ENCODE measurements around the gene TPSB2. TPM values are rescaled to one million over a fixed set of nuclear protein-coding genes. Genes with fewer than 3 reads are reported as not detected.

Gene TPSB2
- total RNA-seq, 5 donors from 2014 or later (not counting 1 experiment from before 2014, with no cell fraction given): 0.32 to 4.3 (median 0.52) TPM; not detected in 1

DNA sequence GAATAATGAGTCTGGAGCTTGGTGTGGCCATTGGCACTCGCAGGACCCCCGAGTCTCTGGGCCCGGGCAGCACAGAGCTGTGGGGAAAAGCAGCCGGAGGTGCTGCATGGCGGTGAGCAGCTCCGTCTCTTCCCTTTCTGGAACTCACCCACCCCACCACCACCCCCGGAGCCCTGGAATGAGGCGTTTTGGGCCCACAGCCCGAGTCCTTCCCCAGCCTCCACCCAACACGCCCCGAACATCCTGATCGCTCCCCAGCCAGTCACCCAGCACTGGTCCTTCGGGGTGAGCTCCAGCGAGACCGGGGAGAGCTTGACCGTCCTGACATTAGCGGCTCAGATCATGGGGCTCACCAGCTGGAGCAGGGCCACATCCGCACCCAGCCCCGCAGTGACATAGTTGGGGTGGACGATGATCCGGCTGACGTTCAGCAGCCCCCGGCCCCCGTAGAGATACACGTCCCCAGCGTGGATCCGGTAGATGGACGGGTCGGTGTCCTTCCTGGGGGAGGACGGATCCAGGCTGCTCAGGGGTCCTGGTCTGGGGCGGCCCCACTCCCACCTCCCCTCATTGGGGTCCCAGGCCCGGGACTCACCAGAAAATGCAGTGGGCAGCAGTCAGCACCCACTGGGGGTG, 32.3 kb upstream of the TPSB2 start:
- no peaks in the 10 kb centered on the region for H3K36me3 ChIP-seq (ENCODE audit: control insufficient read depth in 2 of 2, extremely low read depth in 1 of 2, insufficient read depth in 1 of 2, low read length in 1 of 2)
- no peak for ATAC-seq (replicated peaks in 1 of 4)
- ChIA-PET POLR2A (no interaction called here), CTCF (no interaction called here)
- peaks cover 10 to 27% of the 10 kb centered on the region in 2 donors for H3K27me3 Mint-ChIP-seq
- no peak overlapping the region for H3K4me3 Mint-ChIP-seq
- H3K9me3 ChIP-seq: no peaks in the 10 kb centered on the region
- WGBS (ENCODE audit: insufficient coverage): 88% methylated on average over 18 of the region's 32 CpGs
- H3K9me3 Mint-ChIP-seq: peaks cover 0 to 4% (median 0%) of the 10 kb centered on the region in 3 donors
- H3K4me3 ChIP-seq (ENCODE audit: control insufficient read depth in 1 of 2, extremely low read depth in 1 of 2, low read length in 1 of 2): no peak overlapping the region
- H3K27me3 ChIP-seq (replicated peaks in 1 of 2; ENCODE audit: control insufficient read depth in 2 of 2, extremely low read depth in 1 of 2, insufficient read depth in 2 of 2, low read length in 1 of 2): peaks cover 0 to 67% of the 10 kb centered on the region in 2 experiments
- H3K27ac Mint-ChIP-seq: no peak overlapping the region
- H3K36me3 Mint-ChIP-seq: no peaks in the 10 kb centered on the region
- no peak overlapping the region for H3K27ac ChIP-seq (ENCODE audit: low read length)
- peaks cover 4 to 5% (median 5%) of the 10 kb centered on the region in 3 donors for H3K4me1 Mint-ChIP-seq
- H3K4me1 ChIP-seq (ENCODE audit: control insufficient read depth in 1 of 2, extremely low read depth in 1 of 2, insufficient read depth in 2 of 2, low read length in 2 of 2): peaks cover 0 to 10% of the 10 kb centered on the region in 2 experiments
- DNase-seq: no peak

GRCh38 chr16:1261131-1261892, 31.3 kb upstream of the TPSB2 start:
- Mint-ChIP-seq H3K36me3 (no peaks in the 10 kb centered on the region), H3K27ac (no peak overlapping the region), H3K27me3 (peaks cover 16 to 31% of the 10 kb centered on the region in 2 donors), H3K4me3 (no peak overlapping the region), H3K4me1 (peaks cover 4 to 5% (median 5%) of the 10 kb centered on the region in 3 donors), H3K9me3 (peaks cover 0 to 4% (median 0%) of the 10 kb centered on the region in 3 donors)
- Histone ChIP-seq H3K9me3 (no peaks in the 10 kb centered on the region), H3K4me3 (ENCODE audit: control insufficient read depth in 1 of 2, extremely low read depth in 1 of 2, low read length in 1 of 2) (no peak overlapping the region), H3K4me1 (ENCODE audit: control insufficient read depth in 1 of 2, extremely low read depth in 1 of 2, insufficient read depth in 2 of 2, low read length in 2 of 2) (peaks cover 0 to 10% of the 10 kb centered on the region in 2 experiments), H3K27me3 (replicated peaks in 1 of 2; ENCODE audit: control insufficient read depth in 2 of 2, extremely low read depth in 1 of 2, insufficient read depth in 2 of 2, low read length in 1 of 2) (peaks cover 0 to 73% of the 10 kb centered on the region in 2 experiments), H3K27ac (ENCODE audit: low read length) (no peak overlapping the region), H3K36me3 (ENCODE audit: control insufficient read depth in 2 of 2, extremely low read depth in 1 of 2, insufficient read depth in 1 of 2, low read length in 1 of 2) (no peaks in the 10 kb centered on the region)
- CTCF ChIA-PET: no interaction called here
- WGBS (ENCODE audit: insufficient coverage): 10% methylated on average over 26 of the region's 47 CpGs
- DNase-seq (no peak), ATAC-seq (replicated peaks in 1 of 4) (peak in 1 of 4 experiments; percentile 34)
- POLR2A ChIA-PET: no interaction called here

- ATAC-seq (replicated peaks in 1 of 4) (no peak), DNase-seq (no peak)
- peaks cover 4 to 5% (median 5%) of the 10 kb centered on the region in 3 donors for H3K4me1 Mint-ChIP-seq
- Histone ChIP-seq H3K36me3 (ENCODE audit: control insufficient read depth in 2 of 2, extremely low read depth in 1 of 2, insufficient read depth in 1 of 2, low read length in 1 of 2) (no peaks in the 10 kb centered on the region), H3K4me3 (ENCODE audit: control insufficient read depth in 1 of 2, extremely low read depth in 1 of 2, low read length in 1 of 2) (no peak overlapping the region), H3K27me3 (replicated peaks in 1 of 2; ENCODE audit: control insufficient read depth in 2 of 2, extremely low read depth in 1 of 2, insufficient read depth in 2 of 2, low read length in 1 of 2) (peaks cover 0 to 75% of the 10 kb centered on the region in 2 experiments), H3K4me1 (ENCODE audit: control insufficient read depth in 1 of 2, extremely low read depth in 1 of 2, insufficient read depth in 2 of 2, low read length in 2 of 2) (peaks cover 0 to 10% of the 10 kb centered on the region in 2 experiments), H3K9me3 (no peaks in the 10 kb centered on the region), H3K27ac (ENCODE audit: low read length) (no peak overlapping the region)
- POLR2A ChIA-PET: no interaction called here
- no peaks in the 10 kb centered on the region for H3K36me3 Mint-ChIP-seq
- CTCF ChIA-PET: no interaction called here
- peaks cover 18 to 31% of the 10 kb centered on the region in 2 donors for H3K27me3 Mint-ChIP-seq
- 75% methylated on average over 36 of the region's 36 CpGs for WGBS (ENCODE audit: insufficient coverage)
- H3K27ac Mint-ChIP-seq: no peak overlapping the region
- H3K9me3 Mint-ChIP-seq: peaks cover 0 to 4% (median 0%) of the 10 kb centered on the region in 3 donors
- H3K4me3 Mint-ChIP-seq: no peak overlapping the region
These were observed 30.2 kb upstream of the TPSB2 start for GRCh38 chr16:1260101-1260680.

GRCh38 chr16:1259760-1260068, 29.7 kb upstream of the TPSB2 start:
- ATAC-seq (replicated peaks in 1 of 4) (no peak), DNase-seq (no peak)
- Histone ChIP-seq H3K4me3 (ENCODE audit: control insufficient read depth in 1 of 2, extremely low read depth in 1 of 2, low read length in 1 of 2) (no peak overlapping the region), H3K36me3 (ENCODE audit: control insufficient read depth in 2 of 2, extremely low read depth in 1 of 2, insufficient read depth in 1 of 2, low read length in 1 of 2) (no peaks in the 10 kb centered on the region), H3K27ac (ENCODE audit: low read length) (no peak overlapping the region), H3K27me3 (replicated peaks in 1 of 2; ENCODE audit: control insufficient read depth in 2 of 2, extremely low read depth in 1 of 2, insufficient read depth in 2 of 2, low read length in 1 of 2) (peaks cover 0 to 75% of the 10 kb centered on the region in 2 experiments), H3K4me1 (ENCODE audit: control insufficient read depth in 1 of 2, extremely low read depth in 1 of 2, insufficient read depth in 2 of 2, low read length in 2 of 2) (peaks cover 0 to 10% of the 10 kb centered on the region in 2 experiments), H3K9me3 (no peaks in the 10 kb centered on the region)
- ChIA-PET CTCF (no interaction called here), POLR2A (no interaction called here)
- peaks cover 19 to 31% of the 10 kb centered on the region in 2 donors for H3K27me3 Mint-ChIP-seq
- no peaks in the 10 kb centered on the region for H3K36me3 Mint-ChIP-seq
- no peak overlapping the region for H3K27ac Mint-ChIP-seq
- peaks cover 0 to 3% (median 0%) of the 10 kb centered on the region in 3 donors for H3K9me3 Mint-ChIP-seq
- peaks cover 4 to 5% (median 5%) of the 10 kb centered on the region in 3 donors for H3K4me1 Mint-ChIP-seq
- WGBS (ENCODE audit: insufficient coverage): 33% methylated on average over 1 of the region's 11 CpGs
- no peak overlapping the region for H3K4me3 Mint-ChIP-seq

DNA sequence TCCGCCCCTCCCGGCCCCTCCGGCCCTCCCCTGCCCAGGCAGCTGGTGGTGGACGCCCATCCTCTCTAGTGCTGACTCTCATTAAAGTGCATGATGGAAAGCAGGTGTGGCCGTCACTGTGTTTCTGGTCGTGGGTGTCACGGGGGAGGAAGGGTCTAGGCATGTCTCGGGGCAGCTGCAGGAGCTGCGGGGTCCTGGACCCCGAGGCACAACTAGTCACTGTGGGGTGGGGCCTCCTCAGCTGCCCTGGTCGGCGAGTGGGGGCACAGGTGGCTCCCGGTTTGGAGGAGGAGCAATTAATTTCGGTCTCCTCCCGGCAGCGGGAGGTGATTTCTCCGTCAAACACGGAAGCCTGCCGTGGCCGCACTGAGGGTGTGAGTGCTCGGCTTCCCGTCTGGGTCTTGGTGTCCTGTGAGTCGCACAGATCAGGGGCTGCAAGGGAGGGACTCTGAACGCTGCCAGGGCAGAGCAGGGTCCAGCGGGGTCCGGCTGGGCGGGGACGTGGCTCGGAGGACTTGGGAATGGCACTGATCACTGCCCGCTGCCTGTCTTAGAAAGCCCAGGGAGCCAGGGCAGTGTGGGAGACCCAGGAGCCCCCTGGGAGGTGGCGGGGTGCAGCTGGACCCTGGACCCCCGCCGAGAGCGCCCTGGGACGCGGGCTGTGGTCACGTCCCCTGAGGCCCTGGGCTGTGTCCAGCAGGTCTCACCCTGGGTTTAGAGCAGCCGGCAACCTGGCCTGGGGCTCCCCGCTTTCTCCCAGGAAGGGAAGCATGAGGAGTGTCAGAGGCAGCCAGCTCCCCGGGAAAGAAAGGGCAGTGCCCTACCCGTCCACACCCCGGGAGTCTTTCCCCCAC, 29.1 kb upstream of the TPSB2 start:
- ChIA-PET CTCF (no interaction called here), POLR2A (no interaction called here)
- no peak overlapping the region for H3K4me3 ChIP-seq (ENCODE audit: control insufficient read depth in 1 of 2, extremely low read depth in 1 of 2, low read length in 1 of 2)
- Mint-ChIP-seq H3K4me1 (peaks cover 4 to 5% (median 5%) of the 10 kb centered on the region in 3 donors), H3K9me3 (no peaks in the 10 kb centered on the region), H3K27ac (no peak overlapping the region), H3K4me3 (peak overlapping the region in 2 of 3 donors; percentile 47 to 62), H3K27me3 (peaks cover 19 to 31% of the 10 kb centered on the region in 2 donors), H3K36me3 (no peaks in the 10 kb centered on the region)
- H3K27ac ChIP-seq (ENCODE audit: low read length): no peak overlapping the region
- peaks cover 0 to 10% of the 10 kb centered on the region in 2 experiments for H3K4me1 ChIP-seq (ENCODE audit: control insufficient read depth in 1 of 2, extremely low read depth in 1 of 2, insufficient read depth in 2 of 2, low read length in 2 of 2)
- H3K9me3 ChIP-seq: no peaks in the 10 kb centered on the region
- peaks cover 0 to 75% of the 10 kb centered on the region in 2 experiments for H3K27me3 ChIP-seq (replicated peaks in 1 of 2; ENCODE audit: control insufficient read depth in 2 of 2, extremely low read depth in 1 of 2, insufficient read depth in 2 of 2, low read length in 1 of 2)
- no peaks in the 10 kb centered on the region for H3K36me3 ChIP-seq (ENCODE audit: control insufficient read depth in 2 of 2, extremely low read depth in 1 of 2, insufficient read depth in 1 of 2, low read length in 1 of 2)
- ATAC-seq (replicated peaks in 1 of 4): peak in 1 of 4 experiments; percentile 34
- 22% methylated on average over 34 of the region's 42 CpGs for WGBS (ENCODE audit: insufficient coverage)
- DNase-seq: peak in 1 of 35 experiments; percentile 10

DNA sequence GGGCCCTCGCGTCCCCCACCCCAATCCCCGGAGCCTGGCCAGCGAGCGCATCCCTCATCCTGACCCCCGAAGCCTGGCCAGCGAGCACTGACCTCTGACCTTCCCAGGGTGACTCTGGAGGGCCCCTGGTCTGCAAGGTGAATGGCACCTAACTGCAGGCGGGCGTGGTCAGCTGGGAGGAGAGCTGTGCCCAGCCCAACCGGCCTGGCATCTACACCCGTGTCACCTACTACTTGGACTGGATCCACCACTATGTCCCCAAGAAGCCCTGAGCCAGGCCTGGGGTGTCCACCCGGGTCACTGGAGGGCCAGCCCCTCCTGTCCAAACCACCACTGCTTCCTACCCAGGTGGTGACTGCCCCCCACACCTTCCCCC, 28.2 kb upstream of the TPSB2 start:
- Mint-ChIP-seq H3K36me3 (no peaks in the 10 kb centered on the region), H3K27ac (no peak overlapping the region), H3K9me3 (no peaks in the 10 kb centered on the region), H3K4me3 (no peak overlapping the region), H3K27me3 (peaks cover 19 to 31% of the 10 kb centered on the region in 2 donors), H3K4me1 (peaks cover 4 to 5% (median 5%) of the 10 kb centered on the region in 3 donors)
- H3K4me3 ChIP-seq (ENCODE audit: control insufficient read depth in 1 of 2, extremely low read depth in 1 of 2, low read length in 1 of 2): no peak overlapping the region
- DNase-seq (no peak), ATAC-seq (replicated peaks in 1 of 4) (no peak)
- H3K27me3 ChIP-seq (replicated peaks in 1 of 2; ENCODE audit: control insufficient read depth in 2 of 2, extremely low read depth in 1 of 2, insufficient read depth in 2 of 2, low read length in 1 of 2): peaks cover 0 to 68% of the 10 kb centered on the region in 2 experiments
- H3K36me3 ChIP-seq (ENCODE audit: control insufficient read depth in 2 of 2, extremely low read depth in 1 of 2, insufficient read depth in 1 of 2, low read length in 1 of 2): no peaks in the 10 kb centered on the region
- H3K27ac ChIP-seq (ENCODE audit: low read length): no peak overlapping the region
- POLR2A ChIA-PET: no interaction called here
- 65% methylated on average over 8 of the region's 12 CpGs for WGBS (ENCODE audit: insufficient coverage)
- peaks cover 0 to 10% of the 10 kb centered on the region in 2 experiments for H3K4me1 ChIP-seq (ENCODE audit: control insufficient read depth in 1 of 2, extremely low read depth in 1 of 2, insufficient read depth in 2 of 2, low read length in 2 of 2)
- CTCF ChIA-PET: no interaction called here
- H3K9me3 ChIP-seq: no peaks in the 10 kb centered on the region

Measured in T-cell (primary cell).